Kidney (tissue), 14 donors: Measurements from ENCODE around the gene PDCD1LG2. TPM values are rescaled to one million over a fixed set of nuclear protein-coding genes. Genes with fewer than 3 reads are reported as not detected.

Experiments
- DNase-seq, 5 donors: peaks; one replicate each; pipeline ENCODE4 v3.0.0-alpha.2; 2013 to 2020
- FAIRE-seq: peaks from 2 replicates; lab custom pipeline; 2012; peaks lifted over from hg19 to GRCh38; lab: Jason Lieb, UNC
- H3K27ac ChIP-seq, 2 donors: one replicate each; pipeline ENCODE4 v1.7.0; 2013; ENCODE audit warnings: low read depth in 2 of 2, low read length in 2 of 2, inconsistent platforms in 1 of 2
- H3K27me3 ChIP-seq: one replicate; pipeline ENCODE4 v1.7.1; 2013; ENCODE audit warnings: low read length, inconsistent platforms; ENCODE audit not compliant: control insufficient read depth, insufficient read depth
- H3K36me3 ChIP-seq, 3 donors: one replicate each; pipeline versions ENCODE4 v1.7.0 to v1.7.1; 2013; ENCODE audit warnings: low read length in 3 of 3, control low read depth in 1 of 3, inconsistent platforms in 1 of 3; ENCODE audit not compliant: insufficient read depth in 3 of 3, control insufficient read depth in 2 of 3
- H3K4me1 ChIP-seq, 3 donors: one replicate each; pipeline versions ENCODE4 v1.7.0 to v1.7.1; 2013; ENCODE audit warnings: low read length in 3 of 3, inconsistent platforms in 1 of 3, low read depth in 1 of 3; ENCODE audit not compliant: control insufficient read depth in 2 of 3, insufficient read depth in 2 of 3
- H3K4me3 ChIP-seq, 3 donors: one replicate each; pipeline versions ENCODE4 v1.7.0 to v1.8.1; 2013; ENCODE audit warnings: low read length in 3 of 3, control low read depth in 1 of 3, inconsistent platforms in 1 of 3
- H3K9ac ChIP-seq, 3 donors: one replicate each; pipeline versions ENCODE4 v1.7.0 to v1.7.1; 2013; ENCODE audit warnings: low read length in 3 of 3, control low read depth in 1 of 3, inconsistent platforms in 1 of 3
- H3K9me3 ChIP-seq, 3 donors: one replicate each; pipeline versions ENCODE4 v1.7.0 to v1.7.1; 2013; ENCODE audit warnings: low read length in 3 of 3, control low read depth in 1 of 3, inconsistent platforms in 1 of 3; ENCODE audit not compliant: control insufficient read depth in 2 of 3, insufficient read depth in 1 of 3
- CTCF ChIP-seq: IDR thresholded peaks from 3 replicates; pipeline ENCODE4 v1.5.1; 2012; ENCODE audit warnings: mild to moderate bottlenecking, moderate library complexity, borderline replicate concordance; ENCODE audit not compliant: insufficient read depth; ENCODE audit errors: extremely low read depth
- intact Hi-C: fragments of 100-400 bp; cut with DNase I; formaldehyde crosslinking; loops from one replicate; pipeline ENCODE4 v1.11.1; 2022
- polyA plus RNA-seq: library from polyadenylated mRNA; stranded (reverse); fragments of 350-450 nt; fragmentation: Illumina TruSeq; extraction: RNeasy Lipid Tissue Mini Kit (QIAGEN cat#74804); gene quantifications from one replicate; pipeline ENCODE4 v1.2.3, GENCODE V29; 2014; ENCODE audit warnings: low read depth, low replicate concordance; ENCODE audit not compliant: insufficient read depth
- total RNA-seq: library from RNA; stranded (reverse); fragmentation: NEBNext Ultra II Directional; extraction: Animal tissue kit (Norgen Biotek cat#: 25700); gene quantifications from one replicate; pipeline ENCODE4 v1.2.1, GENCODE V29; 2021
- donor health status: control.
- donor health status: control.
- donor health status: control.
- donor health status: control.
- donor health status: control.
- donor health status: DM: yes; HTN: yes; CAD: no.
- donor health status: Normal renal cell carcinoma (clear cell type).

The PDCD1LG2 gene
- total and polyA plus RNA-seq, 2 donors from 2014 or later: 1.5 to 2.4 TPM

DNA sequence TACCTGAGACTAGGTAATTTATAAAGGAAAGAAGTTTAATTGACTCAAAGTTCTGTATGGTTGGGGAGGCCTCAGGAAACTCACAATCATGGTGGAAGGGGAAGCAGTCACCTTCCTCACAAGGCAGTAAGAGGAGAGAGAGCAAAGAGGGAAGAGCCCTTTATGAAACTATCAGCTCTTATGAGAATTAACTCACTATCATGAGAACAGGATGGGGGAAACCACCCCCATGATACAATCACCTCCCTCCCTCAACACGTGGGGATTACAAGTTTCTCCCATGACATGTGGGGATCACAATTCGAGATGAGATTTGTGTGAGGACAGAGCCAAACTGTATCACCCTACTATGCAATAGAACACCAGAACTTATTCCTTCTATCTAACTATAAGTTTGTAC, 32.1 kb upstream of the PDCD1LG2 start:
- Histone ChIP-seq H3K27ac (no peak overlapping the region), H3K27me3 (no peaks in the 10 kb centered on the region), H3K4me1 (no peaks in the 10 kb centered on the region), H3K9me3 (no peaks in the 10 kb centered on the region), H3K4me3 (no peak overlapping the region), H3K9ac (no peak overlapping the region), H3K36me3 (no peaks in the 10 kb centered on the region)
- intact Hi-C loops: no loop called here
- DNase-seq (no peak), FAIRE-seq (no peak)
- no peak for TF ChIP-seq CTCF

- Histone ChIP-seq H3K36me3 (no peaks in the 10 kb centered on the region), H3K4me3 (no peak overlapping the region), H3K27me3 (no peaks in the 10 kb centered on the region), H3K4me1 (no peaks in the 10 kb centered on the region), H3K27ac (no peak overlapping the region), H3K9me3 (no peaks in the 10 kb centered on the region), H3K9ac (no peak overlapping the region)
- no peak for FAIRE-seq
- no peak for TF ChIP-seq CTCF
- DNase-seq: no peak
- intact Hi-C loops: no loop called here
Observed at GRCh38 chr9:5479994-5480694, 30.2 kb upstream of the PDCD1LG2 start.

DNA sequence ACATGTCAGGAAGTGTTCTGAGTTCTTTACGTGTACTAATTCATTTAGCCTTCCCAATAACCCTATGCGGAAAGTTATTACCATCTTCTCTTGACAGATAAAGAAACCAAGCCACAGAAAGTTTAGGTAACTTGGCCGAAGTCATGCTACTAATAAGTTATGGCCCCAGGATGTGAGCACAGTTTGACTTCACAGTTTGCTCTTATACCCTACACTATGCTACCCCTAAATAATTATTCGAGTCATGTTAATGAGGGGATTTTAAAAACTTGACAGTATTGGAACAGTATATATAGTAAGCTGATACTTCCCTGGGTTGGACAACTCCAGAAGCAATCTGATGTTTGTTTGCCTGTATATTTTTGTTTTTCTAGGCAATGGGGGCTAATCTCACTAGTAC, 29.4 kb upstream of the PDCD1LG2 start:
- DNase-seq: no peak
- no peaks in the 10 kb centered on the region for H3K36me3 ChIP-seq
- H3K9me3 ChIP-seq: no peaks in the 10 kb centered on the region
- intact Hi-C loops: no loop called here
- H3K9ac ChIP-seq: no peak overlapping the region
- TF ChIP-seq CTCF: no peak
- no peaks in the 10 kb centered on the region for H3K4me1 ChIP-seq
- no peak overlapping the region for H3K27ac ChIP-seq
- H3K27me3 ChIP-seq: no peaks in the 10 kb centered on the region
- H3K4me3 ChIP-seq: no peak overlapping the region
- no peak for FAIRE-seq
